PC-3 (cell line): ENCODE results near the gene SGTB.

Source experiments
- CTCF ChIP-seq: fragments of 300-600 bp; sonication (generic); conservative IDR thresholded peaks from 2 replicates; pipeline ENCODE4 v1.5.1; 2017; ENCODE audit warnings: antibody characterized with exemption, low read depth, mild to moderate bottlenecking, low read length
- EZH2 ChIP-seq: fragments of 300-600 bp; sonication (generic); IDR thresholded peaks from one replicate; pipeline ENCODE4 v1.6.1; 2017; ENCODE audit warnings: antibody characterized with exemption, mild to moderate bottlenecking, low read length; ENCODE audit not compliant: unreplicated experiment

- TF ChIP-seq EZH2: no peak
- TF ChIP-seq CTCF: no peak
These were observed 26.6 kb downstream of the SGTB start for GRCh38 chr5:65695162-65695755.
